Measurements from ENCODE around the gene IGSF22. TPM values are rescaled to one million over a fixed set of nuclear protein-coding genes. Genes with fewer than 3 reads are reported as not detected.
"Not testable (repeated sequence)": the region's sequence is repeated elsewhere in the genome, so short reads cannot be mapped to it uniquely, and the experiment has no call there.

The IGSF22 gene
- total RNA-seq, 1 experiment from 2014 or later = not detected

- H3K4me3 ChIP-seq (replicated peaks in 1 of 2; ENCODE audit: low read depth in 1 of 2, low read length in 2 of 2); H4K20me1 ChIP-seq (ENCODE audit: insufficient read depth); H3K27ac ChIP-seq (ENCODE audit: low read depth, low read length); intact Hi-C loops (cut with micrococcal nuclease); ATAC-seq; H3K4me1 ChIP-seq (ENCODE audit: control insufficient read depth in 1 of 2, insufficient read depth in 2 of 2, low read length in 2 of 2); H3K9me2 ChIP-seq (ENCODE audit: insufficient read depth); H3K27me3 ChIP-seq (ENCODE audit: insufficient read depth, low read length); RAD21 ChIA-PET (ENCODE audit: low non-redundant PET in 1 of 2, low total read pairs in 2 of 2, uncharacterized antibody in 2 of 2, unreplicated experiment in 2 of 2); H3K4me2 ChIP-seq (ENCODE audit: low read length); CTCF ChIA-PET; H2AFZ ChIP-seq (ENCODE audit: low read depth, low read length, poor library complexity, severe bottlenecking); H3K79me2 ChIP-seq (ENCODE audit: insufficient read depth, low read length); BruUV-seq (replicated peaks); H3K36me3 ChIP-seq (ENCODE audit: control insufficient read depth in 1 of 2, insufficient read depth in 2 of 2, low read length in 2 of 2); POLR2A ChIA-PET; H3K9me3 ChIP-seq (ENCODE audit: control insufficient read depth in 1 of 2, insufficient read depth in 1 of 2, low read depth in 1 of 2, low read length in 2 of 2); DNase-seq (ENCODE audit: low read depth, low spot score); H3K9ac ChIP-seq (ENCODE audit: low read length): not testable (repeated sequence)
Observed at GRCh38 chr11:18681949-18682348, 44.0 kb downstream of the IGSF22 start.

- H3K4me1 ChIP-seq (ENCODE audit: control insufficient read depth in 1 of 2, insufficient read depth in 2 of 2, low read length in 2 of 2) = peaks cover 0 to 5% of the 10 kb centered on the region in 2 experiments; a peak in 1 of 4 replicates
- no peaks in the 10 kb centered on the region for H3K9me3 ChIP-seq (ENCODE audit: control insufficient read depth in 1 of 2, insufficient read depth in 1 of 2, low read depth in 1 of 2, low read length in 2 of 2)
- no peaks in the 10 kb centered on the region for H3K36me3 ChIP-seq (ENCODE audit: control insufficient read depth in 1 of 2, insufficient read depth in 2 of 2, low read length in 2 of 2)
- H4K20me1 ChIP-seq (ENCODE audit: insufficient read depth) = no peaks in the 10 kb centered on the region
- intact Hi-C loops (cut with micrococcal nuclease) = no loop called here
- no peak overlapping the region for H2AFZ ChIP-seq (ENCODE audit: low read depth, low read length, poor library complexity, severe bottlenecking)
- no peaks in the 10 kb centered on the region for H3K9me2 ChIP-seq (ENCODE audit: insufficient read depth)
- H3K9ac ChIP-seq (ENCODE audit: low read length) = no peak overlapping the region
- TF ChIP-seq POLR2AphosphoS5 (IDR thresholded peaks at IDR 0.05; ENCODE audit: low read depth, low read length) (no peak), FOSL1 (IDR thresholded peaks at IDR 0.05; ENCODE audit: low read depth) (no peak), JUND (IDR thresholded peaks at IDR 0.05) (no peak), ELF1 (IDR thresholded peaks at IDR 0.05; ENCODE audit: borderline replicate concordance, low read depth) (no peak), ZNF274 (IDR thresholded peaks at IDR 0.05; ENCODE audit: low read depth, low read length) (no peak), YY1 (IDR thresholded peaks at IDR 0.05; ENCODE audit: extremely low read depth, insufficient replicate concordance, low read depth, low read length) (no peak), CBX3 (IDR thresholded peaks at IDR 0.05; ENCODE audit: low read depth) (no peak), SP1 (IDR thresholded peaks at IDR 0.05; ENCODE audit: low read depth) (no peak), MAX (IDR thresholded peaks at IDR 0.05) (no peak), ZBTB33 (IDR thresholded peaks at IDR 0.05; ENCODE audit: extremely low read depth, insufficient replicate concordance, low read length) (no peak), REST (IDR thresholded peaks at IDR 0.05; ENCODE audit: low read depth) (no peak), SRF (IDR thresholded peaks at IDR 0.05; ENCODE audit: low read depth) (no peak)
- H3K27ac ChIP-seq (ENCODE audit: low read depth, low read length) = no peak overlapping the region
- ChIA-PET POLR2A (no interaction called here), CTCF (no interaction called here), RAD21 (ENCODE audit: low non-redundant PET in 1 of 2, low total read pairs in 2 of 2, uncharacterized antibody in 2 of 2, unreplicated experiment in 2 of 2) (no interaction called here)
- no TSS peak for BruUV-seq (replicated peaks)
- no peaks in the 10 kb centered on the region for H3K27me3 ChIP-seq (ENCODE audit: insufficient read depth, low read length)
- H3K4me2 ChIP-seq (ENCODE audit: low read length) = no peak overlapping the region
- ATAC-seq = no peak
- no peaks in the 10 kb centered on the region for H3K79me2 ChIP-seq (ENCODE audit: insufficient read depth, low read length)
- no peak overlapping the region for H3K4me3 ChIP-seq (replicated peaks in 1 of 2; ENCODE audit: low read depth in 1 of 2, low read length in 2 of 2)
- no peak for DNase-seq (ENCODE audit: low read depth, low spot score)
Observed at GRCh38 chr11:18677560-18677959, 48.4 kb downstream of the IGSF22 start.

Measured in HCT116 (cell line).